OCI-LY7 (cell line): ENCODE data around the gene NDOR1. TPM values are rescaled to one million over a fixed set of nuclear protein-coding genes. Genes with fewer than 3 reads are reported as not detected.

Source experiments
- BruUV-seq: library from RNA; stranded (reverse); fragments of 400-500 nt; replicated peaks from 2 replicates; lab custom pipeline; 2021; lab: Mats Ljungman, UMichigan
- CTCF ChIA-PET: fragments of 300-600 bp; sonication (Branson Sonifier 250); formaldehyde crosslinking; loops from one replicate; lab custom pipeline; 2022; ENCODE audit warnings: antibody characterized with exemption; ENCODE audit not compliant: unreplicated experiment; lab: Charles Lee
- POLR2A ChIA-PET: fragments of 300-600 bp; sonication (Branson Sonifier 250); formaldehyde crosslinking; loops from one replicate; lab custom pipeline; 2022; ENCODE audit warnings: antibody characterized with exemption; lab: Charles Lee
- DNase-seq: peaks from one replicate; pipeline ENCODE4 v3.0.0-alpha.2; 2015; ENCODE audit warnings: low spot score
- H2AFZ ChIP-seq: fragments of 200-600 bp; sonication (generic), shearing (Covaris generic); 2 replicates; pipeline ENCODE4 v1.6.1; 2014; ENCODE audit warnings: mild to moderate bottlenecking, antibody characterized with exemption, low read length, moderate library complexity
- H3K27ac ChIP-seq: fragments of 200-600 bp; sonication (generic); 2 replicates; pipeline ENCODE4 v1.5.1; 2014; ENCODE audit warnings: mixed run types, low read depth, mild to moderate bottlenecking, moderate library complexity, low read length, inconsistent platforms; ENCODE audit not compliant: poor library complexity, severe bottlenecking
- H3K36me3 ChIP-seq: fragments of 200-600 bp; sonication (generic); 2 replicates; pipeline ENCODE4 v1.6.1; 2014; ENCODE audit warnings: mild to moderate bottlenecking, antibody characterized with exemption, low read length, moderate library complexity, mixed read lengths; ENCODE audit not compliant: insufficient read depth
- H3K4me1 ChIP-seq: fragments of 200-600 bp; sonication (generic); 2 replicates; pipeline ENCODE4 v1.5.1; 2014; ENCODE audit warnings: mild to moderate bottlenecking, low read length; ENCODE audit not compliant: insufficient read depth, poor library complexity, severe bottlenecking
- H3K4me2 ChIP-seq: fragments of 200-600 bp; sonication (generic); 2 replicates; pipeline ENCODE4 v1.6.1; 2014; ENCODE audit warnings: mild to moderate bottlenecking, low read length
- H3K4me3 ChIP-seq: fragments of 200-600 bp; sonication (generic); 2 replicates; pipeline ENCODE4 v1.5.1; 2014; ENCODE audit warnings: mild to moderate bottlenecking, low read depth, low read length; ENCODE audit not compliant: poor library complexity, severe bottlenecking
- H3K79me2 ChIP-seq: fragments of 200-600 bp; sonication (generic); 2 replicates; pipeline ENCODE4 v1.6.1; 2016; ENCODE audit warnings: low read depth, mild to moderate bottlenecking, low read length, moderate library complexity, mixed read lengths; ENCODE audit not compliant: insufficient read depth
- H3K9me2 ChIP-seq: fragments of 200-600 bp; sonication (generic); 2 replicates; pipeline ENCODE4 v1.6.1; 2016; ENCODE audit warnings: mild to moderate bottlenecking, low read length, mixed read lengths; ENCODE audit not compliant: insufficient read depth
- H3K9me3 ChIP-seq: fragments of 200-600 bp; sonication (generic); 2 replicates; pipeline ENCODE4 v1.6.1; 2014; ENCODE audit warnings: mild to moderate bottlenecking, mixed run types, low read length, mixed read lengths
- H4K20me1 ChIP-seq: fragments of 200-600 bp; sonication (generic); 2 replicates; pipeline ENCODE4 v1.6.1; 2014; ENCODE audit warnings: mild to moderate bottlenecking, antibody characterized with exemption, low read length, moderate library complexity, mixed read lengths; ENCODE audit not compliant: insufficient read depth
- CTCF ChIP-seq: fragments of 200-600 bp; sonication (generic); conservative IDR thresholded peaks from 2 replicates; pipeline ENCODE4 v1.5.1; 2014; ENCODE audit warnings: mild to moderate bottlenecking, antibody characterized with exemption, low read length, moderate library complexity, mixed read lengths
- EZH2phosphoT487 ChIP-seq: fragments of 200-600 bp; sonication (generic); IDR thresholded peaks from 2 replicates; pipeline ENCODE4 v1.6.1; 2018; ENCODE audit warnings: low read depth, borderline replicate concordance, mild to moderate bottlenecking, mixed run types, antibody characterized with exemption, low read length, moderate library complexity, mixed read lengths
- intact Hi-C: fragments of 100-400 bp; cut with micrococcal nuclease; formaldehyde crosslinking; loops from one replicate; pipeline ENCODE4 v1.10.0; 2022; ENCODE audit not compliant: unreplicated experiment
- total RNA-seq, 2 experiments: library from RNA; depleted of rRNA in 1 of 2; stranded (reverse); fragments of >200 nt in 1 of 2; shearing (Covaris generic) in 1 of 2; gene quantifications; 2 replicates each; pipeline ENCODE4 v1.2.3, GENCODE V29; 2014 to 2022

Gene NDOR1
- total RNA-seq, 2 experiments from 2014 or later, result 30.4 to 61.9 TPM

- Histone ChIP-seq H3K4me1 (peaks cover 4% of the 10 kb centered on the region), H3K79me2 (no peaks in the 10 kb centered on the region), H3K4me3 (peak overlapping the region; percentile 26), H3K9me3 (no peaks in the 10 kb centered on the region), H4K20me1 (no peaks in the 10 kb centered on the region), H3K36me3 (no peaks in the 10 kb centered on the region), H3K9me2 (no peaks in the 10 kb centered on the region), H2AFZ (no peak overlapping the region), H3K27ac (no peak overlapping the region), H3K4me2 (peak overlapping the region; percentile 50)
- POLR2A ChIA-PET, result no interaction called here
- CTCF ChIA-PET, result no interaction called here
- intact Hi-C loops, result no loop called here
- no TSS peak for BruUV-seq
- DNase-seq, result no peak
- TF ChIP-seq EZH2phosphoT487, result peak; percentile 6
- TF ChIP-seq CTCF, result no peak
Measured at GRCh38 chr9:137168904-137169856, 36.3 kb upstream of the NDOR1 start.

DNA sequence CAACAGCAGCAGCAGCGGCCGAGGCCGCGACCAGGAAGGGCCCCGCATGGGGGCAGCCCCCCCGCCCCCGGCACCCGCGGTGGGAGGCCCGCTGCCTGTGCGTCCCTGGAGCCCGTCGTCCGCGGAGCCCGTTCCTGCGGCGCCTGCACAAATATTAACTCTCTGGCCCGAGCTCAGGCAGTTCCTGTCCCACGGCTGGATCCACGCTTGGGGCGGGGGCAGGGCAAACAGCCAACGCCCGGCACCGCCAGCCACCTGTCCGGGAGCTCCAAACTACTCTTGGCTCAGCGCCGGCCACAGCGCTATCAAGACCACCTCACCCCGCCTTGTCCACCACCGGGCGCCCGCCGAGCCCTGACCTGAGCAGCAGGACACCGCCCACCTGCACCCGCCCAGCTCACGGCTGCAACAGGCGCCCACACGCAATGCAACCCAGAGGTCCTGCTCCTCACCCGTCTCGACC, 35.6 kb upstream of the NDOR1 start, which contains the start of gene LRRC26:
Gene LRRC26 (minus strand): TSS at position 156 of the 463 bp plus-strand sequence. CDS start 108 bp downstream, at position 48.
- POLR2A ChIA-PET, result no interaction called here

More for the DNA sequence above, 35.6 kb upstream of the NDOR1 start, which contains the start of gene LRRC26:
- intact Hi-C loops, result no loop called here
- Histone ChIP-seq H2AFZ (no peak within 1 kb of the TSS), H3K4me1 (peaks cover 4% of the 10 kb centered on the region), H3K79me2 (no peaks in the 10 kb centered on the region), H3K4me3 (peak within 1 kb of the TSS; percentile 26), H3K27ac (no peak within 1 kb of the TSS), H3K9me3 (no peaks in the 10 kb centered on the region), H3K4me2 (peak within 1 kb of the TSS; percentile 50), H4K20me1 (no peaks in the 10 kb centered on the region), H3K36me3 (no peaks in the 10 kb centered on the region), H3K9me2 (no peaks in the 10 kb centered on the region)
- DNase-seq, result no peak
- TF ChIP-seq EZH2phosphoT487 (no peak), CTCF (no peak)
- CTCF ChIA-PET, result no interaction called here
- BruUV-seq, result no TSS peak
